Measurements from ENCODE around the gene ATAD2B.

Gene ATAD2B

DNA sequence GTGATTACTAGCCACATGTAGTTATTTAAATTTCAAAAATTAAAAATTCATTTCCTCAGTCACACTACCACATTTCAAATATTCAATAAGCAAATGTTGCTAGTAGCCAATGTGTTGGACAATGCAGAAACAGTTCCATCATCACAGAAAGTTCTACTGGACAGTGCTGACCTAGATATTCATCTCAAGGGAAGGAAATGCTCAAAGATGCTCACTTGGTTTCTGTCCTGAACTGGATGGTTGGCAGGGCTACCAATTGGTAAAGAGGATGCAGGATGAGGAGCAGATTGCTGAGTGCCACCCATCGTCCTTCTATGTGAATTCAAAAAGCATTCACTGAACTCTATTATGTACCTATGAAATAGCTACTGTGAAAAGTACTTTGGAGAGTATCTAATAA lies 7.3 kb upstream of the ATAD2B start:
- no peaks in the 10 kb centered on the region for H3K27me3 Mint-ChIP-seq
- ATAC-seq (replicated peaks; ENCODE audit: extremely low read depth, poor library complexity, severe bottlenecking) (no peak), DNase-seq (ENCODE audit: low spot score in 2 of 2) (no peak)
- H3K4me3 Mint-ChIP-seq: no peak overlapping the region
- peaks cover 10% of the 10 kb centered on the region for H3K4me1 Mint-ChIP-seq
- peaks cover 2% of the 10 kb centered on the region for H3K36me3 Mint-ChIP-seq (ENCODE audit: insufficient read depth)
- H3K9me3 Mint-ChIP-seq: no peaks in the 10 kb centered on the region
- H3K27ac Mint-ChIP-seq (ENCODE audit: low read depth): no peak overlapping the region

DNA sequence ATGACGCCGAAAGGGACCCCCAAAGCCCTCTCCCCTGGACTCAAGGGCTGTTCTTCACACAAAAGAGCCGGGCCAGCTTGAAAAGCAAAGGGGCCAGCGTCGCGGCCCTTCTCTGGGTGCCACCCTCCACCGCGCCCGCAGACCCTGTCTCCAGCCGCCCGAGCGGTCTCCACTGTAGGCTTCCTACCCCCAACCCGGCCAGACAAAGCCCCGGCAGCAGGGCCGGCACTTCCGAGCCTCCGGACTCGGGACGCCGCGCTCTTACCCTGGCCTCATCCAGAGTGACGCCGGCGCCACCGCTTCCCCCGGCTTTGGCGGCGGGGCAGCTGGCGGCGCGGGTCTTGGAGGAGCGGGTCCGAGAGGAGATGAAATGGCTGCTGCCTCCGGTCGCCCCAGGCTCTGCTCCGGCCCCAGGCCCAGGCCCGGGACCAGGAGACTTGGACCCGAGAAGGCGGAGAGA lies 603 bp downstream of the ATAD2B start:
- H3K27me3 Mint-ChIP-seq: no peaks in the 10 kb centered on the region
- H3K9me3 Mint-ChIP-seq: no peaks in the 10 kb centered on the region
- H3K27ac Mint-ChIP-seq (ENCODE audit: low read depth): peak overlapping the region; percentile 97
- ATAC-seq (replicated peaks; ENCODE audit: extremely low read depth, poor library complexity, severe bottlenecking) (peak; percentile 2), DNase-seq (ENCODE audit: low spot score in 2 of 2) (no peak)
- H3K4me1 Mint-ChIP-seq: peaks cover 55% of the 10 kb centered on the region
- peak overlapping the region; percentile 91 for H3K4me3 Mint-ChIP-seq
- H3K36me3 Mint-ChIP-seq (ENCODE audit: insufficient read depth): peaks cover 20% of the 10 kb centered on the region

DNA sequence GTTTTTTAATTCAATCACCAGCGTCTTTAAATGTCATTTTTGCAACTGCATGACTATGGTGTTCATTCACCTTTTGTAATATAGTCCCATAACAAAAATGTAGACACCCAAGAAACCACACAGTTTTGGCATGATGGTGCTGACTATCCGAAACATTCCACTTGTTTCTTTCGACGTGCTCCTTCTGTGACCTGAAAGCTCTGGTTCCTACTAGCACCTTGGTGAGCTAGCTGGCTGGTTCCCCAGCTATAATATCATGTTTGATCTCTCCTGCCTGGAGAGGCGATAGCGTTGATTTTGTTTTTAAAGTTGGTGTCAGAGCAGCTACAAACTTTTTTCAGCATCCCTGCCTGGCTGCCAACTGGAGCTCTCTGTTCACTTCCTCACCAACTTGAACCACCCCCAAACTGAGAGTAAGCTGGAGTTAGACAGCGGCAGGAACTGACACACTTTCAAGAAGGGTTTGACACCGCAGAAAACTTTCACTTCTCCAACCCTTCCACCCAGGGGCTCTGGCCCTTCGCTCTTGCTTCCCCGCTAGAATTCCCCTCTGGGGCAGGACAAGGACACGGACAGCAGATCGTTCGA lies 1.1 kb downstream of the ATAD2B start:
- Mint-ChIP-seq H3K36me3 (ENCODE audit: insufficient read depth) (peaks cover 20% of the 10 kb centered on the region), H3K4me1 (peaks cover 56% of the 10 kb centered on the region), H3K9me3 (no peaks in the 10 kb centered on the region), H3K27me3 (no peaks in the 10 kb centered on the region), H3K4me3 (peak overlapping the region; percentile 91), H3K27ac (ENCODE audit: low read depth) (peak overlapping the region; percentile 97)
- ATAC-seq (replicated peaks; ENCODE audit: extremely low read depth, poor library complexity, severe bottlenecking) (peak; percentile 49), DNase-seq (ENCODE audit: low spot score in 2 of 2) (peak; percentile 37 to 59)

DNA sequence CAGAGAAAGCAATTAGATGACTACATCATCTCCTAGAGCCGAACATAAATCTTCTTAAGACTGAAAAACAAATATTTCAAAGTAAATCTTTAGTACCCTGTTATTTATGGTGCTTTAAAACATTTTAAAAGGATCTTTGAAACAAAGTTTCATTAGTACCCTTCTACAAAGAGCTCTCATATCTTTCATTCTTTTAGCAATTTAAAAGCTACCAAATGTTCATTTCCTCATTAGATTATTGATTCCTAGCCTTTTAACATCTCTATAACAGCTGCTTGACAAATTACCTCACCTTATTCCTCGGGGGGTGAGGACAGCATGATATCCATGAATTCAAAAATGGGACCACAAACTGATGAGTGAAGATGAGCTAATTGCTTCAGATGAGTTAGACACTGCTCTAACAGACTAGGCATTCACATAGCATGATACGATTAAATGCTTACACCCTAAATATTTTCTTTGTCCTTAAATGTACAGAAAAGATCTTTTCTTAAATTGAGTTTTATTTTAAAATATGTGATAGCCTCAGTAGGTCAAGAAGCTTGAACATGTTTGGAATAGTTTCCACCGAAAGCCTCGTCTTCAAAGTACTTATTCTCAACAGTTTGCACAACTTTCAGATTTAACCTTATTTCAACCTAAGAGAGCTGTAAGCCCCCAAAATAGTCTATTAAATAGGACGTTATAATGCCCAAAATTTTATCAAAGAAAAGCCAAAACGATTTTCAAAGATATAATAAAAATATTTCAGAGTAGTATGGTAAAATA lies 2.1 kb downstream of the ATAD2B start:
- ATAC-seq (replicated peaks; ENCODE audit: extremely low read depth, poor library complexity, severe bottlenecking) (no peak), DNase-seq (ENCODE audit: low spot score in 2 of 2) (no peak)
- Mint-ChIP-seq H3K4me3 (peak overlapping the region; percentile 91), H3K27me3 (no peaks in the 10 kb centered on the region), H3K27ac (ENCODE audit: low read depth) (peak overlapping the region; percentile 97), H3K4me1 (peaks cover 60% of the 10 kb centered on the region), H3K36me3 (ENCODE audit: insufficient read depth) (peaks cover 20% of the 10 kb centered on the region), H3K9me3 (no peaks in the 10 kb centered on the region)

DNA sequence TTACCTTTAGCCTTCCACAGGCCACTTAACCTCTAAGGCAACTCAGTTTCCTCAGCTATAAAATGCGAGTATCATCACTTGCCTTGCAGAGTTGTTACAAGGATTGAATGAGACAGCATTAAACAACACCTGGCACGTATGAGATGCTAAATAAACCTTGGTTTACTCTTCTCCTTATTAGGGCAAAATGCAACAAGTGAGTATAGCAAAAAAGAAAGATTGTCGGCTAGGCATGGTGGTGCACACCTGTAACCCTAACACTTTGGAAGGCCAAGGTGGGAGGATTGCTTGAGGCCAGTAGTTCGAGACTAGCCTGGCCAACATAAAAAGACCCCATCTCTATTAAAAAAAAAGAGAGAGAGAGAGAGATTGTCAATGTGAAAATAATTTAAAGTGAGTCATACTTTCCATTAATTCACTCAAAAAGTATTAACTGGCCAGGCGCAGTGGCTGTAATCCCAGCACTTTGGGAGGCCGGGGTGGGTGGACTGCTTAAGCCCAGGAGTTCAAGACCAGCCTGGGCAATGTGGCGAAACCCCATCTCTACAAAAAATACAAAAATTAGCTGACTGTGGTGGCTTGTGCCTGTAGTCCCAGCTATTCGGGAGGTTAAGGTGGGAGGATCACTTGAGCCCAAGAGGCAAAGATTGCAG lies 8.0 kb downstream of the ATAD2B start:
- peaks cover 69% of the 10 kb centered on the region for H3K4me1 Mint-ChIP-seq
- no peaks in the 10 kb centered on the region for H3K36me3 Mint-ChIP-seq (ENCODE audit: insufficient read depth)
- DNase-seq (ENCODE audit: low spot score in 2 of 2): no peak
- ATAC-seq (replicated peaks; ENCODE audit: extremely low read depth, poor library complexity, severe bottlenecking): no peak
- no peaks in the 10 kb centered on the region for H3K9me3 Mint-ChIP-seq
- no peak overlapping the region for H3K4me3 Mint-ChIP-seq
- no peak overlapping the region for H3K27ac Mint-ChIP-seq (ENCODE audit: low read depth)
- no peaks in the 10 kb centered on the region for H3K27me3 Mint-ChIP-seq

DNA sequence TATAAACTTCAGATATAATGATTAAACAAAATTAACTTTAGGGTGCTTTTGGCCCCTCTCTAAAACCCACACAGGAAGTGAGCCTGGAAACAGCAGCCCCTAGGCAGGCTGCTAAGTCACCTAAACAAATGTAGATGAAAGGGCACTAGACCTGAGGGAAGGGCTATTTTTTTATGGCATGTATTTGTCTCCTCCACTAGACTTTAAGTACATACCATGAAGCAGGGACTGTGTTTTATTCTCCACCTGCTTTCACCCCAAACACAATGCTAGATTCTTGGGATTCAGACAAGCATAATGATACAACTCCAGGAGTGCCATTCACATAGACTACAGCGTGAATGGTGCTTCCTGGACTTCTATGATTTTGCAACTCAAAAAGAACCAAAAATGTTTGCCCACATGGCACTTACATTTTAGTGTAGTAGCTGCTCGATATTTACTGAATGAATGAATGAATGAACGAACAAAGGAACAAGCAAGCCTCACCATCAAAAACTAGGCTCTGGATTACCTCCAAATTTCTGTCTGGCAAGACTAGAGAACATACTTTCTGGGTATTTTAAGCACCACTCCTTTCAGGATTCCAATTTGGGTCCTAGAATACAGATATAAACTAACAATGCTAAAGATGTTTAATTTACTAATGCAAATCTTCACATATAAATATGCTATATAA lies 10.1 kb downstream of the ATAD2B start:
- H3K36me3 Mint-ChIP-seq (ENCODE audit: insufficient read depth): peaks cover 1% of the 10 kb centered on the region
- H3K4me1 Mint-ChIP-seq: peaks cover 62% of the 10 kb centered on the region
- H3K27me3 Mint-ChIP-seq: no peaks in the 10 kb centered on the region
- DNase-seq (ENCODE audit: low spot score in 2 of 2): no peak
- H3K4me3 Mint-ChIP-seq: no peak overlapping the region
- ATAC-seq (replicated peaks; ENCODE audit: extremely low read depth, poor library complexity, severe bottlenecking): no peak
- H3K9me3 Mint-ChIP-seq: no peaks in the 10 kb centered on the region
- peak overlapping the region; percentile 59 for H3K27ac Mint-ChIP-seq (ENCODE audit: low read depth)

DNA sequence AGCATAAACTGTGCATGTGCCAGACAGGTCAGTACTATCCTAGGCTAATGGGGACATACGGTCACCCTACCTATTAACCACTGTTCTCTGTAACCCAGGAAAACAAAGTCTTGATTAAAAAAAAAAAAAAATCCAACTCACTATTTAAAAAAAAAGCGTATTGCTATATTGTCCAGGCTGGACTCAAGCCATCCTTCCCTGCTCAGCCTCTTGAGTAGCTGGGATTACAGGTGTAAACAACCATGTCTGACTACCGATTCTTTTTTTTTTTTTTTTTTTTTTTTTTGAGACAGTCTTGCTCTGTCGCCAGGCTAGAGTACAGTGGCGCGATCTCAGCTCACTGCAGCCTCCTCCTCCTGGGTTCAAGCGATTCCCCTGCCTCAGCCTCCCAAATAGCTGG lies 11.6 kb downstream of the ATAD2B start:
- H3K27ac Mint-ChIP-seq (ENCODE audit: low read depth): no peak overlapping the region
- H3K27me3 Mint-ChIP-seq: no peaks in the 10 kb centered on the region
- no peak overlapping the region for H3K4me3 Mint-ChIP-seq
- H3K9me3 Mint-ChIP-seq: no peaks in the 10 kb centered on the region
- DNase-seq (ENCODE audit: low spot score in 2 of 2) (no peak), ATAC-seq (replicated peaks; ENCODE audit: extremely low read depth, poor library complexity, severe bottlenecking) (no peak)
- H3K36me3 Mint-ChIP-seq (ENCODE audit: insufficient read depth): peaks cover 5% of the 10 kb centered on the region
- H3K4me1 Mint-ChIP-seq: peaks cover 61% of the 10 kb centered on the region

DNA sequence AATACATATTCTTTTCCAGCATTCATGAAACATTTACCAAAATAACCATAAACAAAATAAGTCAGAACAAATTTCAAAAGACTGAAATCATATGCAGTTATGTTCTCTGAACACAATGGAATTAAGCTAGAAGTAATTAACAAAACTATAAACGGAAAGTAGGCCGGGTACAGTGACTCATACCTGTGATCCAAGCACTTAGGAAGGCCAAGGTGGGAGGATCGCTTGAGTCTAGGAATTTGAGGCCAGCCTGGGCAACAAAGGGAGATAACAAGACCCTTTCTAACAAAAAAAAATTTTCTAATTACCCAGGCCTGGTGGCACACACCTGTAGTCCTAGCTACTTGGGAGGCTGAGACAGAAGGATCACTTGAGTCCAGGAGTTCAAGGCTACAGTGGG lies 14.9 kb downstream of the ATAD2B start:
- no peak for DNase-seq (ENCODE audit: low spot score in 2 of 2)

DNA sequence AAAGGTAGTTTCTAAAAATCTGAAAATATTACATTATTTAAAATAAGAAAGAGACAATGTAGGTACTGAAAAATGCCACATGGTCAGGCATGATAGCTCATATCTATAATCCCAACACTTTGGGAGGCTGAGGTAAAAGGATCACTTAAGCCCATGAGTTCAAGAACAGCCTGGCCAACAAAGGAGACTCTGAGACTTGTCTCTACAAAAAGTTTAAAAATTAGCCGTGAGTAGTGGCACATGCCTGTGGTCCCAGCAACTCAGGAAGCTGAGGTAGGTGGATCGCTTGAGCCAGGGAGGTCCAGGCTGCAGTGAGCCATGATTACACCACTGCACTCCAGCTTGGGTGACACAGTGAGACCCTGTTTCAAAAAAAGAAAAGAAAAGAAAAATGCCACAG lies 21.8 kb downstream of the ATAD2B start:
- H3K4me1 Mint-ChIP-seq: peaks cover 34% of the 10 kb centered on the region
- H3K9me3 Mint-ChIP-seq: no peaks in the 10 kb centered on the region
- H3K36me3 Mint-ChIP-seq (ENCODE audit: insufficient read depth): peaks cover 7% of the 10 kb centered on the region
- ATAC-seq (replicated peaks; ENCODE audit: extremely low read depth, poor library complexity, severe bottlenecking) (no peak), DNase-seq (ENCODE audit: low spot score in 2 of 2) (no peak)
- no peak overlapping the region for H3K27ac Mint-ChIP-seq (ENCODE audit: low read depth)
- no peak overlapping the region for H3K4me3 Mint-ChIP-seq
- H3K27me3 Mint-ChIP-seq: no peaks in the 10 kb centered on the region

More for the DNA sequence above, 14.9 kb downstream of the ATAD2B start:
- Mint-ChIP-seq H3K27ac (ENCODE audit: low read depth) (no peak overlapping the region), H3K4me1 (peaks cover 44% of the 10 kb centered on the region), H3K9me3 (no peaks in the 10 kb centered on the region), H3K4me3 (no peak overlapping the region), H3K27me3 (no peaks in the 10 kb centered on the region), H3K36me3 (ENCODE audit: insufficient read depth) (peaks cover 7% of the 10 kb centered on the region)
- no peak for ATAC-seq (replicated peaks; ENCODE audit: extremely low read depth, poor library complexity, severe bottlenecking)

DNA sequence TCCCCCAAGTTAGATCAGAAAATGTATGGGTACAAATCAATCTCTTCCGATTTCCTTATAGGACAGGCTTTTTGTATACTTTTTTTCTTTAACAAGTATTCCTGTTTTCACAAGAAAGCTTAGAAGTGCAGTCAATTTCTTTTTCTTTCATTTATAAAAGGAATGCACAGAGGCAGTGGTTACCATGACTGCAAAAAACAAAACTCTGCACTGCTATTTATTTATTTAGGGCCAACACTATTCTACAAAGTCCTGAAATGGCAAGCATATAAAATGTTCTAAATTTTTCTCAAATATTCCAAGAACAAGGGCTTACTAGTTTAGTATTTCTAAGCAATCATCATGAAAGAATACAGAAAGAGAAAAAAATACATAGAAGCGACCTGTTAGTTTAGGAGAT lies 22.2 kb downstream of the ATAD2B start:
- Mint-ChIP-seq H3K4me1 (peaks cover 34% of the 10 kb centered on the region), H3K27me3 (no peaks in the 10 kb centered on the region), H3K36me3 (ENCODE audit: insufficient read depth) (peaks cover 6% of the 10 kb centered on the region), H3K27ac (ENCODE audit: low read depth) (no peak overlapping the region), H3K9me3 (no peaks in the 10 kb centered on the region), H3K4me3 (no peak overlapping the region)
- DNase-seq (ENCODE audit: low spot score in 2 of 2): no peak
- ATAC-seq (replicated peaks; ENCODE audit: extremely low read depth, poor library complexity, severe bottlenecking): no peak

DNA sequence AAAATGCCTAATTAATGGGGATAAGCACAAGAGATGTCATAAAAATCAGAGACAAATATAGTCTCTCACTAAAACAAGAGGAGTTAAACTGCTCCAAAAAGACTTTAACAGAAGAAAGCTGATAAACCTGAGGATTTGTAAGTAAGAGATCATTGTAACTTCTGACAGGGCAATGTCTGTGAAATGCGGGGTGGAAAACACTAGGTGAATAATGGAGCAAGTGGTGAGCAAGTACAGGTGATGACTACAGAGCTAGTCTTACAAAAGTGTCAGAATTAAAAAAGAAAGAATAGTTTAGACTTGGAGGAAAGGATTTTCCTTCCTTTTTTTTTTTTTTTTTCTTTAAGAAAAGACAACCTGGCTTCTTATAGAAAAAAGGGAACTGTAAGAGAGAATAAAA lies 22.7 kb downstream of the ATAD2B start:
- ATAC-seq (replicated peaks; ENCODE audit: extremely low read depth, poor library complexity, severe bottlenecking) (no peak), DNase-seq (ENCODE audit: low spot score in 2 of 2) (no peak)
- Mint-ChIP-seq H3K9me3 (no peaks in the 10 kb centered on the region), H3K27me3 (no peaks in the 10 kb centered on the region), H3K4me1 (peaks cover 34% of the 10 kb centered on the region), H3K27ac (ENCODE audit: low read depth) (no peak overlapping the region), H3K36me3 (ENCODE audit: insufficient read depth) (peaks cover 6% of the 10 kb centered on the region), H3K4me3 (no peak overlapping the region)

DNA sequence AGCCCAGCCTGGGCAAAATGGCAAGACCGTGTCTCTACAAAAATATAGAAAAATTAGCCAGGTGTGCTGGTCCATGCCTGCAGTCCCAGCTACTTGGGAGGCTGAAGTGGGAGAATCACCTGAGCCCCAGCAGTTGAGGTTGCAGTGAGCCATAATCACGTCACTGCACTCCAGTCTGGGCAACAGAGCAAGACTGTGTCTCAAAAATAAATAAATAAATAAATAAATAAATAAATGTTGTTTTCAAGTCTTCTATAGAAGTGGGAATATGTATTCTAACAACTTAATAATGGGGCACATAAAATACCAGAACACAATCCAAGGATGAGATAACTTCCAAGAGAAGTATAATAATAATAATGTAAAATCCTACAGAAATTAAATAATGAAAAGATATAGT lies 23.9 kb downstream of the ATAD2B start:
- Mint-ChIP-seq H3K27me3 (no peaks in the 10 kb centered on the region), H3K4me1 (peaks cover 39% of the 10 kb centered on the region), H3K4me3 (no peak overlapping the region), H3K27ac (ENCODE audit: low read depth) (no peak overlapping the region), H3K9me3 (no peaks in the 10 kb centered on the region), H3K36me3 (ENCODE audit: insufficient read depth) (peaks cover 9% of the 10 kb centered on the region)
- DNase-seq (ENCODE audit: low spot score in 2 of 2): no peak
- no peak for ATAC-seq (replicated peaks; ENCODE audit: extremely low read depth, poor library complexity, severe bottlenecking)
